A204.1 (cell line): ENCODE data around the gene INPP4A.
A peak's percentile ranks its signal among the peaks of the same experiment; 100 is the strongest.
"Not testable (repeated sequence)": the region's sequence is repeated elsewhere in the genome, so short reads cannot be mapped to it uniquely, and the experiment has no call there.

Source experiments
- FAIRE-seq: peaks from 2 replicates; lab custom pipeline; 2012; peaks lifted over from hg19 to GRCh38; lab: Jason Lieb, UNC

The INPP4A gene

GRCh38 chr2:98444436-98445176 is at the start of gene INPP4A:
INPP4A (plus strand) TSS chr2:98444858; CDS start chr2:98520049, 75,191 bp downstream.
- FAIRE-seq = no peak

DNA sequence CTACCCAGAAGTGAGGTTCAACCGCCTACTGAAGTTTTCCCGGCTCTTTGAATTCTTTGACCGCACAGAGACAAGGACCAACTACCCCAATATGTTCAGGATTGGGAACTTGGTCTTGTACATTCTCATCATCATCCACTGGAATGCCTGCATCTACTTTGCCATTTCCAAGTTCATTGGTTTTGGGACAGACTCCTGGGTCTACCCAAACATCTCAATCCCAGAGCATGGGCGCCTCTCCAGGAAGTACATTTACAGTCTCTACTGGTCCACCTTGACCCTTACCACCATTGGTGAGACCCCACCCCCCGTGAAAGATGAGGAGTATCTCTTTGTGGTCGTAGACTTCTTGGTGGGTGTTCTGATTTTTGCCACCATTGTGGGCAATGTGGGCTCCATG is 48.7 kb upstream of the INPP4A start:
- no peak for FAIRE-seq

GRCh38 chr2:98396745-98397355 is 47.8 kb upstream of the INPP4A start:
- FAIRE-seq = no peak

- FAIRE-seq = no peak
Measured at GRCh38 chr2:98399140-98399539, 45.5 kb upstream of the INPP4A start.

- no peak for FAIRE-seq
Measured at GRCh38 chr2:98403878-98404277, 40.8 kb upstream of the INPP4A start.

DNA sequence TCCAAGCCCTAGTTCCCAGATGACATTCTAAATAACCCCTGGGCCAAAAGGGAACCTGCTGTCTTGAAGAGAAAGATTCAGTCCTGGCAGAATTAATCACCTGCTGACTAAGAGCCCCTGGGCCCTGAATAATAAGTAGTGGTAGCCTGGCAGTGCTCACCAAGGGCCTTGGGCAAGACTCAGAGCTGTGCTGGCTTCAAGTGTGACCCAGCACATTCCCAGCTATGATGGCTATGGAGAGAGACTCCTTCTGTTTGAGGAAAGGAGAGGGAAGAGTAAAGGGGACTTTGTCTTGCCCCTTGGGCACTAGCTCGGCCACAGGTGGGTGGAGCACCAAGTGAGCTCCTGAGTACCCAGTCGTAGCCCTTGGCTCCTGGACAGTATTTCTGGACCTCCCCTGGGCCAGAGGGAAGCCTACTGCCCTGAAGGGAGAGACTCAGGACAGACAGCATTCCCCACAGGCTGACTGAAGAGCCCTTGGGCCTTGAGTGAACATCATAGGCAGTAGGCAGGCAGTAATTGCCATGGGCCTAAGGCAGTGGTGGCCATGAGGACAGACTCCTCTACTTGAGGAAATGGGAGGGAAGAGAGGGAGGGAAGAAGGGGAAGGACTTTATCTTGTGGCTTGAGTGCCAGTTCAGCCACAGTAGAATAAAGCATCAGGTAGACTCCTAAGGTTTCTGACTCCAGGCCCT is 40.0 kb upstream of the INPP4A start:
- FAIRE-seq = no peak

- no peak for FAIRE-seq
Measured at GRCh38 chr2:98405301-98405700, 39.4 kb upstream of the INPP4A start.

- no peak for FAIRE-seq
Measured at GRCh38 chr2:98408155-98408554, 36.5 kb upstream of the INPP4A start.

DNA sequence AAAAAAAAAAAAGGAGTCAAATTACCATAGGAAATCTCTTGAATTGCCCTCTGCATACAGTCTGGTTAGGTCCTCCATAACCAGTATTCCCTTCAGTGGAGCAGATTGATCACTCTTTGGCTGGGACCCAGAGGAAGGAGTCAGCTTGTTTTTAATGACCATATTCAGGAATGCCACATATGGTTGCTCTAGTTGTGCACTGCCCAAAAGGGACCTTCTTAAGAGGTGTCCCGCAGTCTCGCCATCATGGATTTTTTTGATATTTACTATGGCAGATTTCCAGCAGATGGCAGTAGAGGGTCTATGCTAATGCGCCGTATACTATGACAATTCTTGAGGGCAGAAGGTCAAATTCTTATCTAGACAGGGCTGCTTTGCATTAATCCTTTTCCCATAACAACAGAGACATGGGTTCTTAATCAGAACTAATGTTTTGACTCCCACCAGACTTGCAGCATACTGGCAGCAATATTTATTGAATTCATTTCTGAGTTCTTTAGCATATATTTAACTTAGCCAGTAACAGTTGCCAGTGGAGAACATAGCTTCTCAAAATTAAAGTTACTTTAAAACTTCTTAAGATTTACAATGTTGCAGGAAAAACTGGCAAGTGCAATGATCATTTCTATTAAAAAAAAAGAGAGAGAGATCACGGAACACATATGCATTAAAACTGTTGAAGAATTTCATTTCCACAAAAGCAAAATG is 31.8 kb upstream of the INPP4A start:
- FAIRE-seq = peak; percentile 70

GRCh38 chr2:98414246-98414645 is 30.4 kb upstream of the INPP4A start:
- FAIRE-seq = not testable (repeated sequence)

DNA sequence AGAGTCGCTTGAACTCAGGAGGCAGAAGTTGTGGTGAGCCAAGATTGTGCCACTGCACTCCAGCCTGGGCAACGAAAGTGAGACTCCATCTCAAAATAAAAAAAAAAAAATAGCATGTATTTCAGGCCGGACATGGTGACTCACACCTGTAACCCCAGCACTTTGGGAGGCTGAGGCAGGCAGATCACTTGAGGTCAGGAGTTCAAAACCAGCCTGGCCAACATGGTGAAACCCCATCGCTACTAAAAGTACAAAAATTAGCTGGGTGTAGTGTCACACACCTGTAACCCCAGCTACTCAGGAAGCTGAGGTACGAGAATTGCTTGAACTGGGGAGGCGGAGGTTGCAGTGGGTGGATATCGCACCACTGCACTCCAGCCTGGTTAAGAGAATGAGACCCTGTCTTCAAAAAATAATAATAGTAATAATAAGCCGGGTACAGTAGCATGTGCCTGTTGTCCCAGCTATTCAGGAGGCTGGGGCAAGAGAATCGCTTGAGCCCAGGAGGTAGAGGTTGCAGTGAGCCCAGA is 28.9 kb upstream of the INPP4A start:
- FAIRE-seq = not testable (repeated sequence)

DNA sequence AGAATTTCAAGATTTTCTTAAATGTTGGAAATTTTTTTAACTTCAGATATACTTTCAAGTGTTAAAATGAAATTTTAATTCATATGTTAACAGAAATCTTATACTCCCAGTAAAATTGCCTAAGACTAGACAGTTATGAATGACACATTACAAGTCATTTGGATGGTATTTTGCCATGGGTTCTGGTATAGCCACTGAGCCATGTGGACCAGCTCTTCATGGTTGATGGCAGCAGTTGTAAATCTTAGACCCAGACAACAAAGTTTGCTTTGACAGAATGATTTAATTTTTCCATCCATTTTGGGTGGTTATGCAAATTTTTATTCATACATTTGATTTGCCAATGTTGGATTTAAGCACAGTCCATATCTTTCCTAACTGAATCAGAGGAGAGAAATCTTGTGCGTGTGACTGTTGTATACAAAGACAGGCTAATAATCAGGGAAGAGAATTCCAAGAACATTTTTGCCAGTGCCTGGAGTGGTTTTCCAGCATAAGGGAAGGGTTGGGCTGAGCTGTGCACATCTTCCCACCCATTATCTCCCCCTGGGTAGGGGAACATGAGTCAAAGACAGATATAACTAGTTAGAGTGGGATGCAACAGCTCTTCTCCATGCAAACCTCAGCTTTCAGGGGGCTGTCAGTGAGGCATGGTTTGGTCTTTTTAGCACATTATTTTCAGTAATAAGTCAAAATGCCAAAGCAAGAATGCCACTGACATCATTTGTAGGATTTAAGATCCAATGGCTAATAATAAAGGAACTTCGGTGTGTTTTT is 28.1 kb upstream of the INPP4A start:
- no peak for FAIRE-seq

GRCh38 chr2:98419544-98419943 is 25.1 kb upstream of the INPP4A start:
- no peak for FAIRE-seq

GRCh38 chr2:98419977-98420725 is 24.5 kb upstream of the INPP4A start:
- FAIRE-seq = no peak

DNA sequence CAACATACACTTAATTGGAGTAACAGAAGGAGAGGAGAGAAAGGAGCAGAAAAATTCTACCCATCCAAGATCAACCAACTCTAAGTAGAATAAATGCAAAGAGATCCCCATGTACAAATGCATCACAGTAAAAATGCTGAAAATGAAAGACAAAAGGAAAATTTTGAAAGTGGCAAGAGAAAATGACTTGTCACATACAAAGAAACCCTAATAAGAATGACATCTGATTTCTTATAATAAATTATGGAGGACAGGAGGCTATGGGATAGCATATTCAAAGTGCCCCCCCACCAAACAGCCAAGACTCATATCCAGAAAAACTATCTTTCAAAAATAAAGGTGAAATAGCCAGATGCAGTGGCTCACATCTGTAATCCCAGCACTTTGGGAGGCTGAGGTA is 22.2 kb upstream of the INPP4A start:
- no peak for FAIRE-seq

DNA sequence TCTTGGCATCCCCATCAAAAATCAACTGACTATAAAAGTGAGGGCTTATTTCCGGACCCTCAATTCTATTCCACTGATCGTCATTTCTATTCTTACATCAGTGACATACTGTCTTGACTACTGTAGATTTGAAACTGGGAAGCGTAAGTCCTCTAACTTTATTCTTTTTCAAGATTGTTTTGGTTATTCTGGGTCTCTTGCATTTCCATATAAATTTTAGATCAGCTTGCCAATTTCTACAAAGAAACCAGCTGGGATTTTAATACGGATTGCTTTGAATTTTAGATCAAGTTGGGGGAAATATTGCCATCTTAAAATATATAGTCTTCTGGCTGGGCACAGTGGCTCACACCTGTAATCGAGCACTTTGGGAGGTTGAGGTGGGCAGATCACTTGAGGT is 17.9 kb upstream of the INPP4A start:
- FAIRE-seq = no peak

DNA sequence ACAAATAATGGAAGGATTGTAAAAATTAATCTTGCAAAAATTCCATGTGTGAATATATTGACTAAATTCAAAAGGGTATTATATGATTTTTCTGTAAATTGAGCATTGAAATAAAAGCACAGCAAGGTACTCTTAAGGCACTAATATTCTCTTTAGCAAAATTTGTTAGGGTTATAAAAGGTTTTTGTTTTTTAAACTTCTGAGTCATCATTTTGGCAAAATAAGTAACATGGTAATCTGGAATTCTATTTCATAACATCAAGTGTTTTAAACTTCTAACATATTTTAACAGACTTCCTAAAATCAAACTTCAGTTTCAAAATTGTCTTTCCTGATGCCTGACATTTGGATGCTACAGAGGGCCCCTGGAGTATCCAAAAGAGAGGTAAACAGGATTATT is 12.5 kb upstream of the INPP4A start:
- no peak for FAIRE-seq

- no peak for FAIRE-seq
Measured at GRCh38 chr2:98433363-98433964, 11.2 kb upstream of the INPP4A start.

DNA sequence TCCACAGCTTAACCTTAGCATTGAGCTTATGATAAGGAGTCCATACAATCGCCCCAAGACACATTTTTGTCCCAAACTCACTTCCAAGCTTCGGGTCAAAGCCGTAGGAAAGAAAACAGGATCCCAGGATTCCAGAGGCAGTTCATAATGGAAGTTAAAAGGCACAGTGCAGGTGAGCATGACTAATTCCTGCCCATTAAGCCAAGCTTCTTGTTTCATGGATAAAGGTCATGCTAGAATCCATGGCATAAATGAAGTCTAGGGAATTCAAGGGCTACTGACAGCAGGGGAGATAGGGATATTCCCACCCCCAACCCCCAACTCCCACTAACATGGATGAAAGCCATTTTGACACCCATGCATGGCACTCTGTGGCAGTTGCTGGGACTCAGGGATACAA is 10.2 kb upstream of the INPP4A start:
- FAIRE-seq = no peak

- FAIRE-seq = not testable (repeated sequence)
Measured at GRCh38 chr2:98435670-98436069, 9.0 kb upstream of the INPP4A start.

GRCh38 chr2:98436734-98437133 is 7.9 kb upstream of the INPP4A start:
- FAIRE-seq = no peak
